GM23338 (cell line): Measurements from ENCODE around the gene ADGRG1. TPM values are rescaled to one million over a fixed set of nuclear protein-coding genes. Genes with fewer than 3 reads are reported as not detected.

Experiments
- ATAC-seq: fragments of 200-7000 bp; cut with Tn5 transposase; 3 replicates; pipeline ENCODE4 v1.9.1; 2020
- DNase-seq: peaks from one replicate; pipeline ENCODE4 v3.0.0-alpha.2; 2015; ENCODE audit warnings: low spot score
- H2AFZ ChIP-seq: fragments of 200-600 bp; sonication (generic); 2 replicates; pipeline ENCODE4 v1.8.0; 2016; ENCODE audit warnings: antibody characterized with exemption, mild to moderate bottlenecking, moderate library complexity
- H3F3A ChIP-seq: fragments of 200-600 bp; sonication (generic); replicated peaks from 2 replicates; pipeline ENCODE4 v1.8.0; 2017; ENCODE audit warnings: antibody characterized with exemption, mixed run types, low read depth
- H3K27ac ChIP-seq: fragments of 200-600 bp; sonication (generic); 2 replicates; pipeline ENCODE4 v1.6.1; 2016; ENCODE audit warnings: low read depth
- H3K27me3 ChIP-seq: fragments of 200-600 bp; sonication (generic); 2 replicates; pipeline ENCODE4 v1.8.0; 2016; ENCODE audit warnings: mild to moderate bottlenecking, mixed run types, moderate library complexity; ENCODE audit not compliant: insufficient read depth
- H3K36me3 ChIP-seq: fragments of 200-600 bp; sonication (generic); 2 replicates; pipeline ENCODE4 v1.8.0; 2016; ENCODE audit warnings: mild to moderate bottlenecking; ENCODE audit not compliant: insufficient read depth
- H3K4me1 ChIP-seq: fragments of 200-600 bp; sonication (generic); 2 replicates; pipeline ENCODE4 v1.8.0; 2016; ENCODE audit warnings: mild to moderate bottlenecking, moderate library complexity; ENCODE audit not compliant: insufficient read depth
- H3K4me2 ChIP-seq: fragments of 200-600 bp; sonication (generic); 2 replicates; pipeline ENCODE4 v1.7.1; 2017; ENCODE audit warnings: mixed run types
- H3K4me3 ChIP-seq: fragments of 200-600 bp; sonication (generic); 2 replicates; pipeline ENCODE4 v1.6.1; 2016; ENCODE audit warnings: mixed run types
- H3K79me2 ChIP-seq: fragments of 200-600 bp; sonication (generic); replicated peaks from 2 replicates; pipeline ENCODE4 v1.8.0; 2017; ENCODE audit warnings: mild to moderate bottlenecking; ENCODE audit not compliant: insufficient read depth
- H3K9me2 ChIP-seq: fragments of 200-600 bp; sonication (generic); 2 replicates; pipeline ENCODE4 v1.8.0; 2017; ENCODE audit not compliant: insufficient read depth
- H4K20me1 ChIP-seq: fragments of 200-600 bp; sonication (generic); replicated peaks from 2 replicates; pipeline ENCODE4 v1.8.0; 2017; ENCODE audit warnings: mild to moderate bottlenecking; ENCODE audit not compliant: insufficient read depth
- H3K27ac Mint-ChIP-seq: 2 replicates; pipeline ENCODE4 v1.8.0; 2020; ENCODE audit warnings: inconsistent platforms, mild to moderate bottlenecking, moderate library complexity, mixed read lengths
- H3K27me3 Mint-ChIP-seq: 3 replicates; pipeline ENCODE4 v1.8.0; 2022; ENCODE audit warnings: low read depth, mild to moderate bottlenecking, moderate library complexity, mixed read lengths, inconsistent platforms; ENCODE audit not compliant: insufficient read depth, poor library complexity
- H3K36me3 Mint-ChIP-seq: 3 replicates; pipeline ENCODE4 v1.8.0; 2021; ENCODE audit warnings: low read depth, mild to moderate bottlenecking, inconsistent platforms, moderate library complexity, mixed read lengths
- H3K4me1 Mint-ChIP-seq: 3 replicates; pipeline ENCODE4 v1.8.0; 2020; ENCODE audit warnings: mild to moderate bottlenecking, inconsistent platforms, mixed read lengths
- H3K4me3 Mint-ChIP-seq: 3 replicates; pipeline ENCODE4 v1.8.0; 2021; ENCODE audit warnings: moderate library complexity, mild to moderate bottlenecking, inconsistent platforms, mixed read lengths
- H3K9me3 Mint-ChIP-seq: 3 replicates; pipeline ENCODE4 v1.8.0; 2020; ENCODE audit warnings: moderate library complexity, mild to moderate bottlenecking, inconsistent platforms, mixed read lengths
- CREB1 ChIP-seq: fragments of 250-450 bp; sonication (Bioruptor Pico); IDR thresholded peaks from 2 replicates; pipeline ENCODE4 v1.5.0; 2020; ENCODE audit warnings: low read depth, mild to moderate bottlenecking, moderate library complexity
- EZH2 ChIP-seq: fragments of 200-600 bp; sonication (generic); IDR thresholded peaks from one replicate; pipeline ENCODE4 v1.8.0; 2017; ENCODE audit warnings: antibody characterized with exemption, mild to moderate bottlenecking, low read depth; ENCODE audit not compliant: unreplicated experiment
- EZH2phosphoT487 ChIP-seq: fragments of 200-600 bp; sonication (generic); IDR thresholded peaks from one replicate; pipeline ENCODE4 v1.8.1; 2018; ENCODE audit warnings: antibody characterized with exemption; ENCODE audit not compliant: unreplicated experiment
- JUNB ChIP-seq: IDR thresholded peaks from one replicate; pipeline ENCODE4 v1.6.1; 2016; ENCODE audit warnings: antibody characterized with exemption; ENCODE audit not compliant: unreplicated experiment
- NANOG ChIP-seq: IDR thresholded peaks from 2 replicates; pipeline ENCODE4 v1.6.1; 2016; ENCODE audit warnings: antibody characterized with exemption, borderline replicate concordance
- POLR2AphosphoS5 ChIP-seq: IDR thresholded peaks from 2 replicates; pipeline ENCODE4 v1.6.1; 2016; ENCODE audit warnings: antibody characterized with exemption, low read depth
- STAT1 ChIP-seq: IDR thresholded peaks from one replicate; pipeline ENCODE4 v1.6.1; 2016; ENCODE audit warnings: antibody characterized with exemption; ENCODE audit not compliant: unreplicated experiment
- ZNF114 ChIP-seq: fragments of 250-450 bp; sonication (Bioruptor Pico); IDR thresholded peaks from 2 replicates; pipeline ENCODE4 v1.5.0; 2020; ENCODE audit warnings: mild to moderate bottlenecking, moderate library complexity
- ZNF331 ChIP-seq: fragments of 250-450 bp; sonication (Bioruptor Pico); IDR thresholded peaks from 2 replicates; pipeline ENCODE4 v1.5.0; 2020; ENCODE audit warnings: low read depth, mild to moderate bottlenecking, moderate library complexity
- polyA plus RNA-seq: library from polyadenylated mRNA; unstranded; fragments of >200 nt; fragmentation: Nextera tagmentation; extraction: Ambion mirVana; gene quantifications from 2 replicates; pipeline ENCODE4 v1.2.1, GENCODE V29; 2016
- total RNA-seq: library from RNA; depleted of rRNA; stranded (reverse); fragments of >200 nt; shearing (Covaris generic); gene quantifications from 2 replicates; pipeline ENCODE4 v1.2.3, GENCODE V29; 2014
- TF ChIP-seq, protein P1 (sequence below): fragments of 250-450 bp; sonication (Bioruptor Pico); IDR thresholded peaks from 2 replicates; pipeline ENCODE4 v1.5.0; 2020; ENCODE audit warnings: mild to moderate bottlenecking, moderate library complexity
- TF ChIP-seq, protein P2 (sequence below): IDR thresholded peaks from one replicate; pipeline ENCODE4 v1.6.1; 2018; ENCODE audit warnings: antibody characterized with exemption; ENCODE audit not compliant: unreplicated experiment
- TF ChIP-seq, protein P3 (sequence below): IDR thresholded peaks from 2 replicates; pipeline ENCODE4 v1.6.1; 2016; ENCODE audit warnings: antibody characterized with exemption
- TF ChIP-seq, protein P4 (sequence below), 2 experiments: fragments of 200-600 bp in 1 of 2; sonication (generic) in 1 of 2; conservative IDR thresholded peaks; 2 replicates each; pipeline versions ENCODE4 v1.5.1 to v1.6.1; 2016 to 2017; ENCODE audit warnings: antibody characterized with exemption in 2 of 2, low read depth in 2 of 2, mild to moderate bottlenecking in 2 of 2, moderate library complexity in 1 of 2

ADGRG1 gene
- total and polyA plus RNA-seq, 2 experiments from 2014 or later: 0.14 to 0.47 TPM

DNA sequence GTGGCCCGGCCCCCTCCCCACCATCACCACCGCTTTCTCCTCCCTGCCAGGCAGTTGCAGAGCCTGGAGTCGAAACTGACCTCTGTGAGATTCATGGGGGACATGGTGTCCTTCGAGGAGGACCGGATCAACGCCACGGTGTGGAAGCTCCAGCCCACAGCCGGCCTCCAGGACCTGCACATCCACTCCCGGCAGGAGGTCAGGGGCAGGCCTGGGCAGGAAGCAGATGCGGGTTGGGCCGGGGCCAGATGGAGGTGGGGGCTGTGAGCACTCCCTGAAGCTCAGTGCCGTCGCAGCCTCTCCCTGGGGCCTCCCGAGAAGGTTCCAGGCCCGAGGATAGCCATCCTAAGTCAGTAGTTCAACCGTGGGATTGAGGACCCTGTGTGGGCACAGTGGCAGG, 25.5 kb downstream of the ADGRG1 start:
- H3K27me3 ChIP-seq: no peaks in the 10 kb centered on the region
- no peaks in the 10 kb centered on the region for H3K9me2 ChIP-seq
- no peaks in the 10 kb centered on the region for H4K20me1 ChIP-seq
- Mint-ChIP-seq H3K27me3 (peaks cover 16% of the 10 kb centered on the region), H3K9me3 (no peaks in the 10 kb centered on the region), H3K4me3 (no peak overlapping the region), H3K4me1 (no peaks in the 10 kb centered on the region), H3K36me3 (no peaks in the 10 kb centered on the region), H3K27ac (no peak overlapping the region)
- H3K4me3 ChIP-seq: no peak overlapping the region
- no peaks in the 10 kb centered on the region for H3F3A ChIP-seq
- no peaks in the 10 kb centered on the region for H3K4me1 ChIP-seq
- H3K4me2 ChIP-seq: no peak overlapping the region
- TF ChIP-seq EZH2: no peak
- TF ChIP-seq, protein P1, sequence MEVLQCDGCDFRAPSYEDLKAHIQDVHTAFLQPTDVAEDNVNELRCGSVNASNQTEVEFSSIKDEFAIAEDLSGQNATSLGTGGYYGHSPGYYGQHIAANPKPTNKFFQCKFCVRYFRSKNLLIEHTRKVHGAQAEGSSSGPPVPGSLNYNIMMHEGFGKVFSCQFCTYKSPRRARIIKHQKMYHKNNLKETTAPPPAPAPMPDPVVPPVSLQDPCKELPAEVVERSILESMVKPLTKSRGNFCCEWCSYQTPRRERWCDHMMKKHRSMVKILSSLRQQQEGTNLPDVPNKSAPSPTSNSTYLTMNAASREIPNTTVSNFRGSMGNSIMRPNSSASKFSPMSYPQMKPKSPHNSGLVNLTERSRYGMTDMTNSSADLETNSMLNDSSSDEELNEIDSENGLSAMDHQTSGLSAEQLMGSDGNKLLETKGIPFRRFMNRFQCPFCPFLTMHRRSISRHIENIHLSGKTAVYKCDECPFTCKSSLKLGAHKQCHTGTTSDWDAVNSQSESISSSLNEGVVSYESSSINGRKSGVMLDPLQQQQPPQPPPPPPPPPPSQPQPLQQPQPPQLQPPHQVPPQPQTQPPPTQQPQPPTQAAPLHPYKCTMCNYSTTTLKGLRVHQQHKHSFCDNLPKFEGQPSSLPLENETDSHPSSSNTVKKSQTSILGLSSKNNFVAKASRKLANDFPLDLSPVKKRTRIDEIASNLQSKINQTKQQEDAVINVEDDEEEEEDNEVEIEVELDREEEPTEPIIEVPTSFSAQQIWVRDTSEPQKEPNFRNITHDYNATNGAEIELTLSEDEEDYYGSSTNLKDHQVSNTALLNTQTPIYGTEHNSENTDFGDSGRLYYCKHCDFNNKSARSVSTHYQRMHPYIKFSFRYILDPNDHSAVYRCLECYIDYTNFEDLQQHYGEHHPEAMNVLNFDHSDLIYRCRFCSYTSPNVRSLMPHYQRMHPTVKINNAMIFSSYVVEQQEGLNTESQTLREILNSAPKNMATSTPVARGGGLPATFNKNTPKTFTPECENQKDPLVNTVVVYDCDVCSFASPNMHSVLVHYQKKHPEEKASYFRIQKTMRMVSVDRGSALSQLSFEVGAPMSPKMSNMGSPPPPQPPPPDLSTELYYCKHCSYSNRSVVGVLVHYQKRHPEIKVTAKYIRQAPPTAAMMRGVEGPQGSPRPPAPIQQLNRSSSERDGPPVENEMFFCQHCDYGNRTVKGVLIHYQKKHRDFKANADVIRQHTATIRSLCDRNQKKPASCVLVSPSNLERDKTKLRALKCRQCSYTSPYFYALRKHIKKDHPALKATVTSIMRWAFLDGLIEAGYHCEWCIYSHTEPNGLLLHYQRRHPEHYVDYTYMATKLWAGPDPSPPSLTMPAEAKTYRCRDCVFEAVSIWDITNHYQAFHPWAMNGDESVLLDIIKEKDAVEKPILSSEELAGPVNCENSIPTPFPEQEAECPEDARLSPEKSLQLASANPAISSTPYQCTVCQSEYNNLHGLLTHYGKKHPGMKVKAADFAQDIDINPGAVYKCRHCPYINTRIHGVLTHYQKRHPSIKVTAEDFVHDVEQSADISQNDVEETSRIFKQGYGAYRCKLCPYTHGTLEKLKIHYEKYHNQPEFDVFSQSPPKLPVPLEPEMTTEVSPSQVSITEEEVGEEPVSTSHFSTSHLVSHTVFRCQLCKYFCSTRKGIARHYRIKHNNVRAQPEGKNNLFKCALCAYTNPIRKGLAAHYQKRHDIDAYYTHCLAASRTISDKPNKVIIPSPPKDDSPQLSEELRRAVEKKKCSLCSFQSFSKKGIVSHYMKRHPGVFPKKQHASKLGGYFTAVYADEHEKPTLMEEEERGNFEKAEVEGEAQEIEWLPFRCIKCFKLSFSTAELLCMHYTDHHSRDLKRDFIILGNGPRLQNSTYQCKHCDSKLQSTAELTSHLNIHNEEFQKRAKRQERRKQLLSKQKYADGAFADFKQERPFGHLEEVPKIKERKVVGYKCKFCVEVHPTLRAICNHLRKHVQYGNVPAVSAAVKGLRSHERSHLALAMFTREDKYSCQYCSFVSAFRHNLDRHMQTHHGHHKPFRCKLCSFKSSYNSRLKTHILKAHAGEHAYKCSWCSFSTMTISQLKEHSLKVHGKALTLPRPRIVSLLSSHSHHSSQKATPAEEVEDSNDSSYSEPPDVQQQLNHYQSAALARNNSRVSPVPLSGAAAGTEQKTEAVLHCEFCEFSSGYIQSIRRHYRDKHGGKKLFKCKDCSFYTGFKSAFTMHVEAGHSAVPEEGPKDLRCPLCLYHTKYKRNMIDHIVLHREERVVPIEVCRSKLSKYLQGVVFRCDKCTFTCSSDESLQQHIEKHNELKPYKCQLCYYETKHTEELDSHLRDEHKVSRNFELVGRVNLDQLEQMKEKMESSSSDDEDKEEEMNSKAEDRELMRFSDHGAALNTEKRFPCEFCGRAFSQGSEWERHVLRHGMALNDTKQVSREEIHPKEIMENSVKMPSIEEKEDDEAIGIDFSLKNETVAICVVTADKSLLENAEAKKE (CRISPR knock-in tag): no peak
- TF ChIP-seq NANOG: no peak
- TF ChIP-seq STAT1: no peak
- TF ChIP-seq, protein P2, sequence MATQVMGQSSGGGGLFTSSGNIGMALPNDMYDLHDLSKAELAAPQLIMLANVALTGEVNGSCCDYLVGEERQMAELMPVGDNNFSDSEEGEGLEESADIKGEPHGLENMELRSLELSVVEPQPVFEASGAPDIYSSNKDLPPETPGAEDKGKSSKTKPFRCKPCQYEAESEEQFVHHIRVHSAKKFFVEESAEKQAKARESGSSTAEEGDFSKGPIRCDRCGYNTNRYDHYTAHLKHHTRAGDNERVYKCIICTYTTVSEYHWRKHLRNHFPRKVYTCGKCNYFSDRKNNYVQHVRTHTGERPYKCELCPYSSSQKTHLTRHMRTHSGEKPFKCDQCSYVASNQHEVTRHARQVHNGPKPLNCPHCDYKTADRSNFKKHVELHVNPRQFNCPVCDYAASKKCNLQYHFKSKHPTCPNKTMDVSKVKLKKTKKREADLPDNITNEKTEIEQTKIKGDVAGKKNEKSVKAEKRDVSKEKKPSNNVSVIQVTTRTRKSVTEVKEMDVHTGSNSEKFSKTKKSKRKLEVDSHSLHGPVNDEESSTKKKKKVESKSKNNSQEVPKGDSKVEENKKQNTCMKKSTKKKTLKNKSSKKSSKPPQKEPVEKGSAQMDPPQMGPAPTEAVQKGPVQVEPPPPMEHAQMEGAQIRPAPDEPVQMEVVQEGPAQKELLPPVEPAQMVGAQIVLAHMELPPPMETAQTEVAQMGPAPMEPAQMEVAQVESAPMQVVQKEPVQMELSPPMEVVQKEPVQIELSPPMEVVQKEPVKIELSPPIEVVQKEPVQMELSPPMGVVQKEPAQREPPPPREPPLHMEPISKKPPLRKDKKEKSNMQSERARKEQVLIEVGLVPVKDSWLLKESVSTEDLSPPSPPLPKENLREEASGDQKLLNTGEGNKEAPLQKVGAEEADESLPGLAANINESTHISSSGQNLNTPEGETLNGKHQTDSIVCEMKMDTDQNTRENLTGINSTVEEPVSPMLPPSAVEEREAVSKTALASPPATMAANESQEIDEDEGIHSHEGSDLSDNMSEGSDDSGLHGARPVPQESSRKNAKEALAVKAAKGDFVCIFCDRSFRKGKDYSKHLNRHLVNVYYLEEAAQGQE: no peak
- TF ChIP-seq EZH2phosphoT487: no peak
- TF ChIP-seq, protein P3, sequence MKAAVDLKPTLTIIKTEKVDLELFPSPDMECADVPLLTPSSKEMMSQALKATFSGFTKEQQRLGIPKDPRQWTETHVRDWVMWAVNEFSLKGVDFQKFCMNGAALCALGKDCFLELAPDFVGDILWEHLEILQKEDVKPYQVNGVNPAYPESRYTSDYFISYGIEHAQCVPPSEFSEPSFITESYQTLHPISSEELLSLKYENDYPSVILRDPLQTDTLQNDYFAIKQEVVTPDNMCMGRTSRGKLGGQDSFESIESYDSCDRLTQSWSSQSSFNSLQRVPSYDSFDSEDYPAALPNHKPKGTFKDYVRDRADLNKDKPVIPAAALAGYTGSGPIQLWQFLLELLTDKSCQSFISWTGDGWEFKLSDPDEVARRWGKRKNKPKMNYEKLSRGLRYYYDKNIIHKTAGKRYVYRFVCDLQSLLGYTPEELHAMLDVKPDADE: no peak
- TF ChIP-seq POLR2AphosphoS5: no peak
- TF ChIP-seq JUNB: no peak
- no peak for TF ChIP-seq ZNF114
- no peak for TF ChIP-seq CREB1
- TF ChIP-seq, protein P4, sequence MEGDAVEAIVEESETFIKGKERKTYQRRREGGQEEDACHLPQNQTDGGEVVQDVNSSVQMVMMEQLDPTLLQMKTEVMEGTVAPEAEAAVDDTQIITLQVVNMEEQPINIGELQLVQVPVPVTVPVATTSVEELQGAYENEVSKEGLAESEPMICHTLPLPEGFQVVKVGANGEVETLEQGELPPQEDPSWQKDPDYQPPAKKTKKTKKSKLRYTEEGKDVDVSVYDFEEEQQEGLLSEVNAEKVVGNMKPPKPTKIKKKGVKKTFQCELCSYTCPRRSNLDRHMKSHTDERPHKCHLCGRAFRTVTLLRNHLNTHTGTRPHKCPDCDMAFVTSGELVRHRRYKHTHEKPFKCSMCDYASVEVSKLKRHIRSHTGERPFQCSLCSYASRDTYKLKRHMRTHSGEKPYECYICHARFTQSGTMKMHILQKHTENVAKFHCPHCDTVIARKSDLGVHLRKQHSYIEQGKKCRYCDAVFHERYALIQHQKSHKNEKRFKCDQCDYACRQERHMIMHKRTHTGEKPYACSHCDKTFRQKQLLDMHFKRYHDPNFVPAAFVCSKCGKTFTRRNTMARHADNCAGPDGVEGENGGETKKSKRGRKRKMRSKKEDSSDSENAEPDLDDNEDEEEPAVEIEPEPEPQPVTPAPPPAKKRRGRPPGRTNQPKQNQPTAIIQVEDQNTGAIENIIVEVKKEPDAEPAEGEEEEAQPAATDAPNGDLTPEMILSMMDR (conservative IDR thresholded peaks at IDR 0.05; ENCODE audit: low read depth in 2 of 2): no peak
- no peak for TF ChIP-seq ZNF331 (CRISPR knock-in tag)
- H3K79me2 ChIP-seq: no peaks in the 10 kb centered on the region
- H3K27ac ChIP-seq: no peak overlapping the region
- DNase-seq (no peak), ATAC-seq (no peak)
- no peak overlapping the region for H2AFZ ChIP-seq
- H3K36me3 ChIP-seq: no peaks in the 10 kb centered on the region
